Panc1 (cell line): ENCODE measurements around the gene TNPO1. TPM values are rescaled to one million over a fixed set of nuclear protein-coding genes. Genes with fewer than 3 reads are reported as not detected.

Experiments used
- ATAC-seq: fragments of 200-7000 bp; cut with Tn5 transposase; 2 replicates; pipeline ENCODE4 v1.9.1; 2020; ENCODE audit warnings: mild to moderate bottlenecking, moderate library complexity
- BruUV-seq: library from RNA; stranded (reverse); fragments of 400-500 nt; replicated peaks from 2 replicates; lab custom pipeline; 2021; lab: Mats Ljungman, UMichigan
- CTCF ChIA-PET: fragments of 300-600 bp; sonication (Branson Sonifier 250); formaldehyde crosslinking; loops from one replicate; lab custom pipeline; 2022; ENCODE audit warnings: antibody characterized with exemption; lab: Charles Lee
- POLR2A ChIA-PET: fragments of 300-600 bp; sonication (Branson Sonifier 250); formaldehyde crosslinking; loops from one replicate; lab custom pipeline; 2022; ENCODE audit warnings: antibody characterized with exemption; lab: Charles Lee
- DNase-seq: peaks from one replicate; pipeline ENCODE4 v3.0.0-alpha.2; 2010; ENCODE audit warnings: low read depth, low spot score
- H3K27ac ChIP-seq: 2 replicates; pipeline ENCODE4 v1.5.1; 2011; ENCODE audit warnings: mild to moderate bottlenecking, low read length, inconsistent platforms
- H3K27me3 ChIP-seq: fragments of 200-500 bp; sonication (Bioruptor generic); 2 replicates; pipeline ENCODE4 v1.6.0; 2014; ENCODE audit warnings: low read length, inconsistent platforms; ENCODE audit not compliant: control insufficient read depth, insufficient read depth
- H3K36me3 ChIP-seq: fragments of 200-500 bp; sonication (Bioruptor generic); 2 replicates; pipeline ENCODE4 v1.5.1; 2014; ENCODE audit warnings: inconsistent platforms, mild to moderate bottlenecking, low read length, moderate library complexity; ENCODE audit not compliant: control insufficient read depth, insufficient read depth
- H3K4me1 ChIP-seq: 2 replicates; pipeline ENCODE4 v1.5.1; 2011; ENCODE audit warnings: inconsistent platforms, mild to moderate bottlenecking, low read length, moderate library complexity; ENCODE audit not compliant: control insufficient read depth, insufficient read depth
- H3K4me3 ChIP-seq, 2 experiments: 2 replicates each; pipeline ENCODE4 v1.5.1; 2011 to 2012; ENCODE audit warnings: low read depth in 2 of 2, low read length in 2 of 2, mild to moderate bottlenecking in 2 of 2, inconsistent platforms in 1 of 2, moderate library complexity in 1 of 2
- H3K9me3 ChIP-seq: fragments of 200-500 bp; sonication (Bioruptor generic); 2 replicates; pipeline ENCODE4 v1.5.1; 2014; ENCODE audit warnings: low read depth, mild to moderate bottlenecking, inconsistent platforms, low read length, moderate library complexity; ENCODE audit not compliant: control insufficient read depth, insufficient read depth
- POLR2AphosphoS5 ChIP-seq: IDR thresholded peaks from 2 replicates; pipeline ENCODE4 v1.6.1; 2012; ENCODE audit warnings: mild to moderate bottlenecking, low read depth, low read length, moderate library complexity
- SIN3A ChIP-seq: IDR thresholded peaks from 2 replicates; pipeline ENCODE4 v1.6.1; 2012; ENCODE audit warnings: low read depth, mild to moderate bottlenecking, low read length, moderate library complexity, borderline replicate concordance; ENCODE audit not compliant: insufficient read depth
- TCF7L2 ChIP-seq: IDR thresholded peaks from 2 replicates; pipeline ENCODE4 v1.6.1; 2011; ENCODE audit warnings: mild to moderate bottlenecking, low read depth, low read length, inconsistent platforms
- in situ Hi-C: cut with HindIII; loops from 2 replicates; pipeline ENCODE4 v1.10.0; 2016; ENCODE audit warnings: low sequenced_read_pairs, low pct_unique_long_range_greater_than_20kb
- intact Hi-C: fragments of 100-400 bp; cut with micrococcal nuclease; formaldehyde crosslinking; loops from one replicate; pipeline ENCODE4 v1.10.0; 2022; ENCODE audit not compliant: unreplicated experiment
- total RNA-seq: library from RNA; stranded (reverse); gene quantifications from one replicate; pipeline ENCODE4 v1.2.1, GENCODE V29; 2021; ENCODE audit not compliant: unreplicated experiment
- TF ChIP-seq, protein P1 (sequence below), 2 experiments: IDR thresholded peaks; 2 replicates each; pipeline ENCODE4 v1.6.1; 2011 to 2012; ENCODE audit warnings: low read depth in 2 of 2, control low read depth in 1 of 2, low read length in 1 of 2, mild to moderate bottlenecking in 1 of 2, moderate library complexity in 1 of 2; ENCODE audit not compliant: insufficient read depth in 1 of 2
- TF ChIP-seq, protein P2 (sequence below): fragments of 450-650 bp; IDR thresholded peaks from 2 replicates; pipeline ENCODE4 v1.5.1; 2017; ENCODE audit warnings: mild to moderate bottlenecking

Gene TNPO1
- total RNA-seq, 1 experiment from 2014 or later: 169 TPM

DNA sequence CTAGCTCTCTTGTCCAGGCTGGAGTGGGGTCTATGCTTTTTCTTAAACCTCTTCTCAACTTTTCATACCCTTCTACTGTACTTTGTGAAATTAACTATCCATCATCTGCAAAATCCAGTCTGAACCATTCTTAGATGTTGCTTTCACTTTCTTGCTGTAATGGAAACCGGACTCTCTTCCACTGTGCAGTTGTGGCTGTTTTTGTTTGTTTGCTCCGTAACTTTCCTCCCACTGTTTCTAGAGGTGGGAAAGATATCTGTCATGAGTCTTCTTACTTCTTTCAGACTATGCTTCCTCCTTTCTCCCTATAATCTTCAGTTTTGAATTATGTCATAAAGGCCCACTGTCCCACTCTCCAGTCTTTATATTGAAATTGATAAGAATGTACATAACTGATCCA is 6.5 kb downstream of the TNPO1 start:
- no TSS peak for BruUV-seq
- Histone ChIP-seq H3K27ac (no peak overlapping the region), H3K4me3 (no peak overlapping the region; a peak in 1 of 4 replicates), H3K4me1 (peaks cover 46% of the 10 kb centered on the region), H3K9me3 (no peaks in the 10 kb centered on the region), H3K36me3 (no peaks in the 10 kb centered on the region), H3K27me3 (no peaks in the 10 kb centered on the region)
- ATAC-seq (peak; percentile 43; the same call in 1 of the 2 replicates), DNase-seq (no peak)
- intact Hi-C loops: loop anchor here (5.0 kb wide), 1 partner anchor 211 kb away; no protein-coding TSS in a partner anchor
- no peak for TF ChIP-seq TCF7L2
- TF ChIP-seq, protein P1, sequence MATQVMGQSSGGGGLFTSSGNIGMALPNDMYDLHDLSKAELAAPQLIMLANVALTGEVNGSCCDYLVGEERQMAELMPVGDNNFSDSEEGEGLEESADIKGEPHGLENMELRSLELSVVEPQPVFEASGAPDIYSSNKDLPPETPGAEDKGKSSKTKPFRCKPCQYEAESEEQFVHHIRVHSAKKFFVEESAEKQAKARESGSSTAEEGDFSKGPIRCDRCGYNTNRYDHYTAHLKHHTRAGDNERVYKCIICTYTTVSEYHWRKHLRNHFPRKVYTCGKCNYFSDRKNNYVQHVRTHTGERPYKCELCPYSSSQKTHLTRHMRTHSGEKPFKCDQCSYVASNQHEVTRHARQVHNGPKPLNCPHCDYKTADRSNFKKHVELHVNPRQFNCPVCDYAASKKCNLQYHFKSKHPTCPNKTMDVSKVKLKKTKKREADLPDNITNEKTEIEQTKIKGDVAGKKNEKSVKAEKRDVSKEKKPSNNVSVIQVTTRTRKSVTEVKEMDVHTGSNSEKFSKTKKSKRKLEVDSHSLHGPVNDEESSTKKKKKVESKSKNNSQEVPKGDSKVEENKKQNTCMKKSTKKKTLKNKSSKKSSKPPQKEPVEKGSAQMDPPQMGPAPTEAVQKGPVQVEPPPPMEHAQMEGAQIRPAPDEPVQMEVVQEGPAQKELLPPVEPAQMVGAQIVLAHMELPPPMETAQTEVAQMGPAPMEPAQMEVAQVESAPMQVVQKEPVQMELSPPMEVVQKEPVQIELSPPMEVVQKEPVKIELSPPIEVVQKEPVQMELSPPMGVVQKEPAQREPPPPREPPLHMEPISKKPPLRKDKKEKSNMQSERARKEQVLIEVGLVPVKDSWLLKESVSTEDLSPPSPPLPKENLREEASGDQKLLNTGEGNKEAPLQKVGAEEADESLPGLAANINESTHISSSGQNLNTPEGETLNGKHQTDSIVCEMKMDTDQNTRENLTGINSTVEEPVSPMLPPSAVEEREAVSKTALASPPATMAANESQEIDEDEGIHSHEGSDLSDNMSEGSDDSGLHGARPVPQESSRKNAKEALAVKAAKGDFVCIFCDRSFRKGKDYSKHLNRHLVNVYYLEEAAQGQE (IDR thresholded peaks at IDR 0.05; ENCODE audit: insufficient read depth in 1 of 2, low read depth in 2 of 2, low read length in 1 of 2): no peak
- TF ChIP-seq SIN3A: no peak
- TF ChIP-seq, protein P2, sequence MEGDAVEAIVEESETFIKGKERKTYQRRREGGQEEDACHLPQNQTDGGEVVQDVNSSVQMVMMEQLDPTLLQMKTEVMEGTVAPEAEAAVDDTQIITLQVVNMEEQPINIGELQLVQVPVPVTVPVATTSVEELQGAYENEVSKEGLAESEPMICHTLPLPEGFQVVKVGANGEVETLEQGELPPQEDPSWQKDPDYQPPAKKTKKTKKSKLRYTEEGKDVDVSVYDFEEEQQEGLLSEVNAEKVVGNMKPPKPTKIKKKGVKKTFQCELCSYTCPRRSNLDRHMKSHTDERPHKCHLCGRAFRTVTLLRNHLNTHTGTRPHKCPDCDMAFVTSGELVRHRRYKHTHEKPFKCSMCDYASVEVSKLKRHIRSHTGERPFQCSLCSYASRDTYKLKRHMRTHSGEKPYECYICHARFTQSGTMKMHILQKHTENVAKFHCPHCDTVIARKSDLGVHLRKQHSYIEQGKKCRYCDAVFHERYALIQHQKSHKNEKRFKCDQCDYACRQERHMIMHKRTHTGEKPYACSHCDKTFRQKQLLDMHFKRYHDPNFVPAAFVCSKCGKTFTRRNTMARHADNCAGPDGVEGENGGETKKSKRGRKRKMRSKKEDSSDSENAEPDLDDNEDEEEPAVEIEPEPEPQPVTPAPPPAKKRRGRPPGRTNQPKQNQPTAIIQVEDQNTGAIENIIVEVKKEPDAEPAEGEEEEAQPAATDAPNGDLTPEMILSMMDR: no peak
- no peak for TF ChIP-seq POLR2AphosphoS5
- in situ Hi-C loops: no loop called here
- ChIA-PET POLR2A (interaction anchor here (0.6 to 0.7 kb wide), 2 partner anchors 212 to 347 kb away, joined by 5 to 10 read pairs; no protein-coding TSS in a partner anchor), CTCF (no interaction called here)

DNA sequence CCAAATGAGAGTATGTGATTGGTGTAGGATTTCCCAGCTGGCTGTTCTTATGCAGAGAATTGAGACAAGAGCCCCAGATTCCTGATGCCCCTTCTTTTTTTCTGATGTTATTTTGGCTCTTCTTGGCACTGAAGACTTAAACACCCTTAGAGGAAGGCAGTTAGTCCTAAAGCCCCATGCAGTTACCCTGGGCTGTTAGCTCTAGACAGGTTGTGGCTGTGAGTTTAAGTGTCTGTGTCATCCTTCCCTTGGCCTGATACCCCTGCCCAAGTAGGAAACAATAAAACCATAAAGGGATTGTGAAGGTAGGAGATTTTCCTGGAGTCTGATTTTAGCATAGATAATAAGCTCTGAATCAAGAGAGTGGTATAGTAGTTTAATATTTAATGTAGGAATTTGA is 13.2 kb downstream of the TNPO1 start:
- Histone ChIP-seq H3K4me3 (no peak overlapping the region), H3K9me3 (no peaks in the 10 kb centered on the region), H3K4me1 (peaks cover 10% of the 10 kb centered on the region; the same call in 1 of the 2 replicates), H3K27ac (no peak overlapping the region), H3K27me3 (no peaks in the 10 kb centered on the region), H3K36me3 (no peaks in the 10 kb centered on the region)
- intact Hi-C loops: no loop called here
- ChIA-PET CTCF (no interaction called here), POLR2A (interaction anchor here (0.9 kb wide), 1 partner anchor 12 kb away, joined by 3 read pairs; no protein-coding TSS in a partner anchor)
- DNase-seq (no peak), ATAC-seq (peak; percentile 63)
- no TSS peak for BruUV-seq
- in situ Hi-C loops: no loop called here
- TF ChIP-seq TCF7L2 (no peak), POLR2AphosphoS5 (no peak)

DNA sequence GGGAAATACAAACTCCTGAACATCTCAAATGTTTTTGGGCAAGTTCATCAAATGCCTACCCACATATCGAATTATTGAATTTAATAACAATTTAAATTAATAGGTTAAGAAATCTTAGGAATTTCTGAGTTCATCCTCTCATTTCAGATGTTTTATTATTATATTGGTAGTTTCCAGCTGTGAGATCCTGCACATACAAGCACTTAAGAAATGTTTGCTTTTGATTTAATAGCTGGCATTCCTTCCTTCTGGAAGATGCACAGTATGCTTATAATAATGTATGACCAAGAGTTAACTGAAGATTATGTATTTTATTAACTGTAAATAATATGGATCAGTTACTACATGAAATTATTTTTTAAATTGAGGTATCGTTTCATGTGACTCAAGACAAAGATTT is 13.9 kb downstream of the TNPO1 start:
- peaks cover 10% of the 10 kb centered on the region; the same call in 1 of the 2 replicates for H3K4me1 ChIP-seq
- ChIA-PET POLR2A (no interaction called here), CTCF (no interaction called here)
- no peaks in the 10 kb centered on the region for H3K36me3 ChIP-seq
- no peaks in the 10 kb centered on the region for H3K27me3 ChIP-seq
- H3K9me3 ChIP-seq: no peaks in the 10 kb centered on the region
- no peak for ATAC-seq
- TF ChIP-seq, protein P1 (IDR thresholded peaks at IDR 0.05; ENCODE audit: insufficient read depth in 1 of 2, low read depth in 2 of 2, low read length in 1 of 2): no peak
- TF ChIP-seq TCF7L2: no peak
- TF ChIP-seq POLR2AphosphoS5: no peak
- in situ Hi-C loops (no loop called here), intact Hi-C loops (no loop called here)
- no peak for DNase-seq
- H3K27ac ChIP-seq: no peak overlapping the region
- BruUV-seq: no TSS peak
- H3K4me3 ChIP-seq: no peak overlapping the region
